ENCODE measurements around the gene KRT25. TPM values are rescaled to one million over a fixed set of nuclear protein-coding genes. Genes with fewer than 3 reads are reported as not detected.

Gene KRT25
- total and polyA plus RNA-seq, 2 of the 13 experiments (the other 11 are each of a cell fraction or from before 2014, with no cell fraction given), result not detected

DNA sequence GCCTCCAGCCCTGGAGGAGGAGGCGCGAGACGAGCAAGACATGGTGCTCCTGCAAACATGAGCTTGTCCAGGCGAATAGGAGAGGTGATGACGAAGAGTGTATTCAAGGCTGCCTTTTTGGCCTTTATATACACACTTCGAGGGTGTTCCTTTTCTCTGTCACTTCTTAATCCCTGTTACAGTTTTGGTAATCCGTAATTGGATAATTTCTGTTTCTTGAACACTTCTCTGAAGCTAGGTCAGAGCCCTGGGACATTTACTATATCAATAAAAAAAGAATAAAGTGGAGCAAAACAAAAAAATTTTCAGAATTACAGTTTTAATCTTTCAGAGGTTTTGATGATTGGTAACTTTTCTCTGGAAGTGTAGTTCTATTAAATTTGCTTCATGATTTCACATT, 51.5 kb downstream of the KRT25 start, which contains the start of gene KRT24:
TSS of gene KRT24 (minus strand) at position 101 of the 400 bp plus-strand sequence. CDS start at position 42, 59 bp downstream.
- intact Hi-C loops (cut with micrococcal nuclease; ENCODE audit: unreplicated experiment) (no loop called here), in situ Hi-C loops (cut with HindIII; ENCODE audit: extremely low pct_ligation_motif_present, low pct_unique_long_range_greater_than_20kb) (no loop called here)
- H3K27me3 ChIP-seq (ENCODE audit: control insufficient read depth in 1 of 2, insufficient read depth in 2 of 2, low read length in 2 of 2), result peaks cover 2 to 26% of the 10 kb centered on the region in 2 experiments; a peak in 3 of 5 replicates
- H2AFZ ChIP-seq (ENCODE audit: low read length), result no peak within 1 kb of the TSS
- no peak within 1 kb of the TSS for H3K4me2 ChIP-seq (ENCODE audit: low read depth, low read length)
- 21% methylated on average over 7 of the region's 7 CpGs for WGBS (ENCODE audit: low lambda C conversion rate)
- no peak for DNase-seq (ENCODE audit: low spot score)
- H3K79me2 ChIP-seq (ENCODE audit: insufficient read depth, low read length), result no peaks in the 10 kb centered on the region
- no peak within 1 kb of the TSS for H3K27ac ChIP-seq (ENCODE audit: extremely low read length, insufficient read depth, low read length)
- BruUV-seq (replicated peaks), result no TSS peak
- H3K4me1 ChIP-seq (ENCODE audit: insufficient read depth, low read length), result peaks cover 11% of the 10 kb centered on the region
- H3K4me3 ChIP-seq (replicated peaks in 1 of 3; ENCODE audit: insufficient read depth in 1 of 3, low read depth in 2 of 3, low read length in 3 of 3), result no peak within 1 kb of the TSS
- ATAC-seq, result no peak
- FAIRE-seq, result no peak
- no peaks in the 10 kb centered on the region for H3K9me3 ChIP-seq (ENCODE audit: low read length)
- H4K20me1 ChIP-seq (ENCODE audit: insufficient read depth, low read length), result no peaks in the 10 kb centered on the region
- CTCF ChIA-PET (ENCODE audit: low intra/inter-chr PET ratio, low total read pairs), result no interaction called here
- no peak within 1 kb of the TSS for H3K9ac ChIP-seq (ENCODE audit: insufficient read depth, low read depth, low read length)
- H3K36me3 ChIP-seq (replicated peaks in 1 of 2; ENCODE audit: control insufficient read depth in 1 of 2, insufficient read depth in 2 of 2, low read length in 2 of 2), result no peaks in the 10 kb centered on the region
- POLR2A ChIA-PET, result no interaction called here
- TF ChIP-seq ZNF451 (CRISPR knock-in tag; IDR thresholded peaks at IDR 0.05) (no peak), ZNF790 (CRISPR knock-in tag; IDR thresholded peaks at IDR 0.05; ENCODE audit: borderline replicate concordance) (no peak), PCBP1 (IDR thresholded peaks at IDR 0.05; ENCODE audit: borderline replicate concordance, low read depth, low read length) (no peak), ZNF589 (CRISPR knock-in tag; conservative IDR thresholded peaks at IDR 0.05) (no peak)

DNA sequence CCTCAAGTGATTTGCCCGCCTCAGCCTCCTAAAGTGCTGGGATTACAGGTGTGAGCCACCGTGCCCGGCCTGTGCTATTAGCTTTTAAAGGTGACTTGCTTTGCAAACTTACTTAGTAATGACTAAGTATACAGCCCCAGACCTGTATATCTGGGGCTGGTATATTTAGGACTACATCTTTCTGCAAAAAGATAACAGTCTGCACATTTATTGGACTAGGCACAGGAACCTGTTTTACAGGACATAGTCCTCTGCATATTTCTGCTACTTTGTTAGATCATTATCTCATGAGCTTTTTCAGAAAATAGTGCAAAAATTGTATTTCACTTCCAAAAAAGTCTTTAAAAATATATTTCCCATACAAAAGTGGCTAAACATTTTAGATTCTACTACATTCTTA, 52.9 kb downstream of the KRT25 start:
- no TSS peak for BruUV-seq (replicated peaks)
- Histone ChIP-seq H3K9ac (ENCODE audit: insufficient read depth, low read depth, low read length) (no peak overlapping the region), H3K4me2 (ENCODE audit: low read depth, low read length) (no peak overlapping the region), H3K36me3 (replicated peaks in 1 of 2; ENCODE audit: control insufficient read depth in 1 of 2, insufficient read depth in 2 of 2, low read length in 2 of 2) (no peaks in the 10 kb centered on the region), H3K4me3 (replicated peaks in 1 of 3; ENCODE audit: insufficient read depth in 1 of 3, low read depth in 2 of 3, low read length in 3 of 3) (no peak overlapping the region), H3K9me3 (ENCODE audit: low read length) (no peaks in the 10 kb centered on the region), H2AFZ (ENCODE audit: low read length) (no peak overlapping the region), H3K27ac (ENCODE audit: extremely low read length, insufficient read depth, low read length) (no peak overlapping the region), H3K4me1 (ENCODE audit: insufficient read depth, low read length) (peaks cover under 1% of the 10 kb centered on the region; the same call in 1 of the 2 replicates), H3K27me3 (ENCODE audit: control insufficient read depth in 1 of 2, insufficient read depth in 2 of 2, low read length in 2 of 2) (peaks cover 2 to 22% of the 10 kb centered on the region in 2 experiments; a peak in 3 of 5 replicates), H4K20me1 (ENCODE audit: insufficient read depth, low read length) (no peaks in the 10 kb centered on the region), H3K79me2 (ENCODE audit: insufficient read depth, low read length) (no peaks in the 10 kb centered on the region)
- 14% methylated on average over 3 of the region's 3 CpGs for WGBS (ENCODE audit: low lambda C conversion rate)
- in situ Hi-C loops (cut with HindIII; ENCODE audit: extremely low pct_ligation_motif_present, low pct_unique_long_range_greater_than_20kb) (no loop called here), intact Hi-C loops (cut with micrococcal nuclease; ENCODE audit: unreplicated experiment) (no loop called here)
- FAIRE-seq (no peak), ATAC-seq (no peak), DNase-seq (ENCODE audit: low spot score) (no peak)
- POLR2A ChIA-PET, result no interaction called here
- CTCF ChIA-PET (ENCODE audit: low intra/inter-chr PET ratio, low total read pairs), result no interaction called here
- TF ChIP-seq, protein P1, sequence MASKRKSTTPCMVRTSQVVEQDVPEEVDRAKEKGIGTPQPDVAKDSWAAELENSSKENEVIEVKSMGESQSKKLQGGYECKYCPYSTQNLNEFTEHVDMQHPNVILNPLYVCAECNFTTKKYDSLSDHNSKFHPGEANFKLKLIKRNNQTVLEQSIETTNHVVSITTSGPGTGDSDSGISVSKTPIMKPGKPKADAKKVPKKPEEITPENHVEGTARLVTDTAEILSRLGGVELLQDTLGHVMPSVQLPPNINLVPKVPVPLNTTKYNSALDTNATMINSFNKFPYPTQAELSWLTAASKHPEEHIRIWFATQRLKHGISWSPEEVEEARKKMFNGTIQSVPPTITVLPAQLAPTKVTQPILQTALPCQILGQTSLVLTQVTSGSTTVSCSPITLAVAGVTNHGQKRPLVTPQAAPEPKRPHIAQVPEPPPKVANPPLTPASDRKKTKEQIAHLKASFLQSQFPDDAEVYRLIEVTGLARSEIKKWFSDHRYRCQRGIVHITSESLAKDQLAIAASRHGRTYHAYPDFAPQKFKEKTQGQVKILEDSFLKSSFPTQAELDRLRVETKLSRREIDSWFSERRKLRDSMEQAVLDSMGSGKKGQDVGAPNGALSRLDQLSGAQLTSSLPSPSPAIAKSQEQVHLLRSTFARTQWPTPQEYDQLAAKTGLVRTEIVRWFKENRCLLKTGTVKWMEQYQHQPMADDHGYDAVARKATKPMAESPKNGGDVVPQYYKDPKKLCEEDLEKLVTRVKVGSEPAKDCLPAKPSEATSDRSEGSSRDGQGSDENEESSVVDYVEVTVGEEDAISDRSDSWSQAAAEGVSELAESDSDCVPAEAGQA (IDR thresholded peaks at IDR 0.05; ENCODE audit: low read depth), result no peak
- TF ChIP-seq, protein P1 (CRISPR knock-in tag; IDR thresholded peaks at IDR 0.05; ENCODE audit: borderline replicate concordance), result no peak
- TF ChIP-seq, protein P2, sequence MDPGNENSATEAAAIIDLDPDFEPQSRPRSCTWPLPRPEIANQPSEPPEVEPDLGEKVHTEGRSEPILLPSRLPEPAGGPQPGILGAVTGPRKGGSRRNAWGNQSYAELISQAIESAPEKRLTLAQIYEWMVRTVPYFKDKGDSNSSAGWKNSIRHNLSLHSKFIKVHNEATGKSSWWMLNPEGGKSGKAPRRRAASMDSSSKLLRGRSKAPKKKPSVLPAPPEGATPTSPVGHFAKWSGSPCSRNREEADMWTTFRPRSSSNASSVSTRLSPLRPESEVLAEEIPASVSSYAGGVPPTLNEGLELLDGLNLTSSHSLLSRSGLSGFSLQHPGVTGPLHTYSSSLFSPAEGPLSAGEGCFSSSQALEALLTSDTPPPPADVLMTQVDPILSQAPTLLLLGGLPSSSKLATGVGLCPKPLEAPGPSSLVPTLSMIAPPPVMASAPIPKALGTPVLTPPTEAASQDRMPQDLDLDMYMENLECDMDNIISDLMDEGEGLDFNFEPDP (CRISPR knock-in tag; conservative IDR thresholded peaks at IDR 0.05), result no peak

Measured in HepG2 (cell line).